ENCODE data around the gene DYRK1B. TPM values are rescaled to one million over a fixed set of nuclear protein-coding genes. Genes with fewer than 3 reads are reported as not detected.
A peak's percentile ranks its signal among the peaks of the same experiment; 100 is the strongest.

The DYRK1B gene
- total and polyA plus RNA-seq, 2 donors from 2014 or later: 18.9 to 28.9 TPM

DNA sequence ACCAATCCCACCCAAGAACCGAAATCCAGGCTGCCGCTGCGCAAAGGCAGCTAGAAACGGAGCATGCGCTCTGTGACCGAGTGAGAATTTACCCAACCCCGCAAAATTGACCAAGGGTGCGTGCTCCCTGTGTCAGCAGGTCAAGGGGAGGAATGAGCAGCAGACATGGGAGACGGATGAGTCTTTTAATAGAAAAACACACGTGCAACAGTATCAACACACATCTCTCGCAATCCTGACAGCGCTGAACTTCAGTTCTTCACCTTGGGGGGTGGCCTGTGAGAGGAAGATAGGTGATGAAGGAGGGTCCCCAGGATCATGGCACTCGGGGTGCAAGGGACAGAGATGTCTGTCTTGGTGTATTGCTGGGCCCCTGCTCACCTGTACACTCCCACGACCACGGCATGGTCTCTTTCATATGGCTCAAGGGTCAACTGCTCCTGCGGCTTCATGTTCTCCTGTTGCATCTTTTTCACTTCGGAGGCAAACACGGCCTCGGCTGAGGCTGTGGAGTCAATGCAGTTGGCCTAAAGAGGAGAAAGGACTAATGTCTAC is 402 bp upstream of the DYRK1B start:
- H3K27me3 ChIP-seq (ENCODE audit: control insufficient read depth, insufficient read depth, low read length): no peaks in the 10 kb centered on the region
- intact Hi-C loops (cut with DNase I): no loop called here
- DNase-seq: peak in 1 of 5 donors; percentile 51
- peak overlapping the region; percentile 21 to 86 (median 44) for H3K9ac ChIP-seq (ENCODE audit: low read length in 3 of 3)
- peaks cover 14 to 49% (median 26%) of the 10 kb centered on the region in 3 donors for H3K36me3 ChIP-seq (ENCODE audit: control insufficient read depth in 2 of 3, insufficient read depth in 3 of 3, low read length in 3 of 3)
- peaks cover 0 to 13% (median 7%) of the 10 kb centered on the region in 3 donors for H3K4me1 ChIP-seq (ENCODE audit: control insufficient read depth in 2 of 3, insufficient read depth in 2 of 3, low read depth in 1 of 3, low read length in 3 of 3)
- H3K4me3 ChIP-seq (ENCODE audit: low read length in 3 of 3): peak overlapping the region; percentile 57 to 94 (median 62)
- no peaks in the 10 kb centered on the region for H3K9me3 ChIP-seq (ENCODE audit: control insufficient read depth in 2 of 3, insufficient read depth in 1 of 3, low read length in 3 of 3)
- H3K27ac ChIP-seq (ENCODE audit: low read depth in 2 of 2, low read length in 2 of 2): peak overlapping the region; percentile 40 to 92
- no peak for TF ChIP-seq CTCF (IDR thresholded peaks at IDR 0.05; ENCODE audit: borderline replicate concordance, extremely low read depth, insufficient read depth)
- FAIRE-seq: no peak

- Histone ChIP-seq H3K9ac (ENCODE audit: low read length in 3 of 3) (peak overlapping the region; percentile 46 to 86 (median 49)), H3K27me3 (ENCODE audit: control insufficient read depth, insufficient read depth, low read length) (no peaks in the 10 kb centered on the region), H3K27ac (ENCODE audit: low read depth in 2 of 2, low read length in 2 of 2) (peak overlapping the region; percentile 92 to 94), H3K36me3 (ENCODE audit: control insufficient read depth in 2 of 3, insufficient read depth in 3 of 3, low read length in 3 of 3) (peaks cover 17 to 52% (median 22%) of the 10 kb centered on the region in 3 donors), H3K4me3 (ENCODE audit: low read length in 3 of 3) (peak overlapping the region; percentile 76 to 94 (median 80)), H3K4me1 (ENCODE audit: control insufficient read depth in 2 of 3, insufficient read depth in 2 of 3, low read depth in 1 of 3, low read length in 3 of 3) (peaks cover 0 to 13% (median 7%) of the 10 kb centered on the region in 3 donors), H3K9me3 (ENCODE audit: control insufficient read depth in 2 of 3, insufficient read depth in 1 of 3, low read length in 3 of 3) (no peaks in the 10 kb centered on the region)
- TF ChIP-seq CTCF (IDR thresholded peaks at IDR 0.05; ENCODE audit: borderline replicate concordance, extremely low read depth, insufficient read depth): no peak
- intact Hi-C loops (cut with DNase I): no loop called here
- FAIRE-seq (no peak), DNase-seq (no peak)
These were observed 850 bp downstream of the DYRK1B start for GRCh38 chr19:39833160-39833463.

GRCh38 chr19:39832341-39833083 is 1.4 kb downstream of the DYRK1B start:
- DNase-seq (peak in 1 of 5 donors; percentile 34), FAIRE-seq (no peak)
- intact Hi-C loops (cut with DNase I): no loop called here
- Histone ChIP-seq H3K27me3 (ENCODE audit: control insufficient read depth, insufficient read depth, low read length) (no peaks in the 10 kb centered on the region), H3K27ac (ENCODE audit: low read depth in 2 of 2, low read length in 2 of 2) (peak overlapping the region in 1 of 2 donors; percentile 92), H3K4me3 (ENCODE audit: low read length in 3 of 3) (peak overlapping the region; percentile 63 to 94 (median 72)), H3K9me3 (ENCODE audit: control insufficient read depth in 2 of 3, insufficient read depth in 1 of 3, low read length in 3 of 3) (no peaks in the 10 kb centered on the region), H3K36me3 (ENCODE audit: control insufficient read depth in 2 of 3, insufficient read depth in 3 of 3, low read length in 3 of 3) (peaks cover 12 to 53% (median 19%) of the 10 kb centered on the region in 3 donors), H3K4me1 (ENCODE audit: control insufficient read depth in 2 of 3, insufficient read depth in 2 of 3, low read depth in 1 of 3, low read length in 3 of 3) (peaks cover 0 to 13% (median 7%) of the 10 kb centered on the region in 3 donors), H3K9ac (ENCODE audit: low read length in 3 of 3) (peak overlapping the region; percentile 46 to 86 (median 49))
- no peak for TF ChIP-seq CTCF (IDR thresholded peaks at IDR 0.05; ENCODE audit: borderline replicate concordance, extremely low read depth, insufficient read depth)
